ENCODE results near the gene PAPPA.

DNA sequence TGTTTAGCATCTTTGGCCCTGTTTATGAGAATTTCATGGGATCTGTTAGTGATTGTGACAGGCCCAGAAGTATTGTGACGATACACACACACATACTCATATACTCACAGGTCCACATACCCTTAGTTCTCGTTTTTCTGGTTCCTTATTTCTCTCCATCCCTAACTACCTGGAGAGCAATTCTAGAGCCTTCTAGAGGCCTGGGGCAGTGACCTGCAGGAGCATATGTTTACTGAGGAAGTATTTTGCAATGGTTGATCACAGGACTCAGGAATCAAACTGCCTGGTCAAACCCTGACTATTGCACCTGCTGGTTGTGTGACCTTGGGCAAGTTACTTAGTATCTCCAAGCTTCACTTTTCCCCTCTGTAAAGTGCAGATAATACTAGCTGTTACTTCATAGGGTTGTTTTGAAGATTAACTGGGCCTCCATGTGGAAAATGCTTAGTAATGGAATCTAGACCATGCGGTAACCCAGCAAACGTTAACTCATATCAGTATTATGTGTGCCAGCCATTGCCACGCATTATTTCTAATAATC is 8.7 kb downstream of the PAPPA start:
- TF ChIP-seq RAD21 (CRISPR knock-in tag; conservative IDR thresholded peaks at IDR 0.05 in 1 of 2, IDR thresholded peaks at IDR 0.05 in 1 of 2): no peak
- TF ChIP-seq, protein P1, sequence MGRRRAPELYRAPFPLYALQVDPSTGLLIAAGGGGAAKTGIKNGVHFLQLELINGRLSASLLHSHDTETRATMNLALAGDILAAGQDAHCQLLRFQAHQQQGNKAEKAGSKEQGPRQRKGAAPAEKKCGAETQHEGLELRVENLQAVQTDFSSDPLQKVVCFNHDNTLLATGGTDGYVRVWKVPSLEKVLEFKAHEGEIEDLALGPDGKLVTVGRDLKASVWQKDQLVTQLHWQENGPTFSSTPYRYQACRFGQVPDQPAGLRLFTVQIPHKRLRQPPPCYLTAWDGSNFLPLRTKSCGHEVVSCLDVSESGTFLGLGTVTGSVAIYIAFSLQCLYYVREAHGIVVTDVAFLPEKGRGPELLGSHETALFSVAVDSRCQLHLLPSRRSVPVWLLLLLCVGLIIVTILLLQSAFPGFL (CRISPR knock-in tag; IDR thresholded peaks at IDR 0.05): no peak
- no peak for TF ChIP-seq NFIC (IDR thresholded peaks at IDR 0.05)
